GM19463 (cell line): ENCODE results near the gene FALEC.
A peak's percentile ranks its signal among the peaks of the same experiment; 100 is the strongest.
"Not testable (repeated sequence)": the region's sequence is repeated elsewhere in the genome, so short reads cannot be mapped to it uniquely, and the experiment has no call there.

ENCODE experiments used
- ATAC-seq: cut with Tn5 transposase; IDR thresholded peaks from one replicate; pipeline ENCODE4 v1.9.1; 2021; ENCODE audit warnings: mild to moderate bottlenecking, moderate library complexity; ENCODE audit not compliant: unreplicated experiment

Gene FALEC

DNA sequence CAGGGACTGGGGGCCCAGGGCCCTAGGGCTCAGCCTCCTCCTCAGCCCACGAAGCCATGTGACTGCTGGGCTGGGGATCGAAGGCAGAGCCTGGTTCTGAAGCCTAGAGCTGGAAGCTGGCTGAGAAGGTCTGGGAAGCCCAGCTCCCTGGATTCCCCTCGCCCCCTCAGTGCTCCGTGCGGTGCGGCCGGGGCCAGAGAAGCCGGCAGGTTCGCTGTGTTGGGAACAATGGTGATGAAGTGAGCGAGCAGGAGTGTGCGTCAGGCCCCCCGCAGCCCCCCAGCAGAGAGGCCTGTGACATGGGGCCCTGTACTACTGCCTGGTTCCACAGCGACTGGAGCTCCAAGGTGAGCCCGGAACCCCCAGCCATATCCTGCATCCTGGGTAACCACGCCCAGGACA is 42.8 kb downstream of the FALEC start:
- no peak for ATAC-seq

DNA sequence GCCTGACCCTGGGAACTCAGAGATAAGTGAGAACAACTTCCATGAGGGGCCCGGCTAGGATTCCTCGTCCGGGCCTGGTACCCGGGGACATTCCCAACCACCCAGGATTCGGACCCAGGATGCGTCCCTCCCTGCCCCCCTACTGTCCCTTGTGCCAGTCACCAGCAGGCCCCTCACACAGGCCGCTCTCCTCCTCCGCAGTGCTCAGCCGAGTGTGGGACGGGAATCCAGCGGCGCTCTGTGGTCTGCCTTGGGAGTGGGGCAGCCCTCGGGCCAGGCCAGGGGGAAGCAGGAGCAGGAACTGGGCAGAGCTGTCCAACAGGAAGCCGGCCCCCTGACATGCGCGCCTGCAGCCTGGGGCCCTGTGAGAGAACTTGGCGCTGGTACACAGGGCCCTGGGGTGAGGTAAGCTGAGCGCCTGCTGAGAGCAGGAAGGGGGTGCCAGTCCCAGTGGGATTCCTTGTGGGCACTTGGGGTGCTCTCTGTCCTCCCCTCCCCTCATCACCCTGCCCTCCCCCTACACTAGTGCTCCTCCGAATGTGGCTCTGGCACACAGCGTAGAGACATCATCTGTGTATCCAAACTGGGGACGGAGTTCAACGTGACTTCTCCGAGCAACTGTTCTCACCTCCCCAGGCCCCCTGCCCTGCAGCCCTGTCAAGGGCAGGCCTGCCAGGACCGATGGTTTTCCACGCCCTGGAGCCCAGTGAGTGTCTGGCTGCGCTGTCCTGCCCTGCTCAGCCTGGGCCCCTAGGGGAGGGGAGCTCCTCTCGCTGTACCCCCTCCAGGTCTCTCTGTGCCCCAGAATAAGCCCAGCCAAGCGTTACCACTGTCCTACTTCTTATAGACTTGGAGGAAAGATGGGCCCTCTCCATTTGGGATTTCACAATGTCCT is 43.5 kb downstream of the FALEC start:
- no peak for ATAC-seq

DNA sequence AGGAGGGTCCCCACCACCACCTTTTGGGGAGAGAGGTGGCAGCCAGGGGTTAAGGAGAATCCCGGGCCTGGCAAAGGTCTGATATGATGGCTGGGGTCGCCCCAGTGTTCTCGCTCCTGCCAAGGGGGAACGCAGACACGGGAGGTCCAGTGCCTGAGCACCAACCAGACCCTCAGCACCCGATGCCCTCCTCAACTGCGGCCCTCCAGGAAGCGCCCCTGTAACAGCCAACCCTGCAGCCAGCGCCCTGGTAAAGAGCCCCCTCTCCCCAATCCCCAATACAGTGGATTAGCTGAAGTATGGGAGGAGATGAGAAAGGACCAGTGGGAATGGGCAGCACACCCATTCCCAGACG is 44.1 kb downstream of the FALEC start:
- no peak for ATAC-seq

DNA sequence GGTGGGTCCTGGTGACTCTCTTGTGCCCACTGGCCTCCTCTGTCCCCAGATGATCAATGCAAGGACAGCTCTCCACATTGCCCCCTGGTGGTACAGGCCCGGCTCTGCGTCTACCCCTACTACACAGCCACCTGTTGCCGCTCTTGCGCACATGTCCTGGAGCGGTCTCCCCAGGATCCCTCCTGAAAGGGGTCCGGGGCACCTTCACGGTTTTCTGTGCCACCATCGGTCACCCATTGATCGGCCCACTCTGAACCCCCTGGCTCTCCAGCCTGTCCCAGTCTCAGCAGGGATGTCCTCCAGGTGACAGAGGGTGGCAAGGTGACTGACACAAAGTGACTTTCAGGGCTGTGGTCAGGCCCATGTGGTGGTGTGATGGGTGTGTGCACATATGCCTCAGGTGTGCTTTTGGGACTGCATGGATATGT is 44.5 kb downstream of the FALEC start:
- ATAC-seq, result no peak

DNA sequence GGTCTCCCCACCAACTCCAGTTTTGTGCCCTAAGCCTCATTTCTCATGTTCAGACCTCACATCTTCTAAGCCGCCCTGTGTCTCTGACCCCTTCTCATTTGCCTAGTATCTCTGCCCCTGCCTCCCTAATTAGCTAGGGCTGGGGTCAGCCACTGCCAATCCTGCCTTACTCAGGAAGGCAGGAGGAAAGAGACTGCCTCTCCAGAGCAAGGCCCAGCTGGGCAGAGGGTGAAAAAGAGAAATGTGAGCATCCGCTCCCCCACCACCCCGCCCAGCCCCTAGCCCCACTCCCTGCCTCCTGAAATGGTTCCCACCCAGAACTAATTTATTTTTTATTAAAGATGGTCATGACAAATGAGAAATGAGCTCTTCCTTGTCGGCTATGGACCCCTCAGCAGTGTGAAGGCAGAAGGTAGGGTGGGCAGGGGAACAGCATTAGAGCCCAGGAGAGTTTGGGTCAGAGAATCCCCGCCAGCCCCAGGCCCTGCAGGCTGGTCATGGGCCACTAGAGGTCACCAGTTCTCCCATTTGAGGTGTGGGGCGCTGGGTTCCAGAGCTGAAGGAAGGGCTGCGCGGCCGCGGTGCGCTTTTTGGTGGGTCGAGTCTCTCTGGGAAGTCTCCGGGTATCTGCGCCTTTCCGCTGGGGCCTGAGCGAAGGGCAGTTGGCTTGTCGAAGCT is 45.2 kb downstream of the FALEC start:
- no peak for ATAC-seq

DNA sequence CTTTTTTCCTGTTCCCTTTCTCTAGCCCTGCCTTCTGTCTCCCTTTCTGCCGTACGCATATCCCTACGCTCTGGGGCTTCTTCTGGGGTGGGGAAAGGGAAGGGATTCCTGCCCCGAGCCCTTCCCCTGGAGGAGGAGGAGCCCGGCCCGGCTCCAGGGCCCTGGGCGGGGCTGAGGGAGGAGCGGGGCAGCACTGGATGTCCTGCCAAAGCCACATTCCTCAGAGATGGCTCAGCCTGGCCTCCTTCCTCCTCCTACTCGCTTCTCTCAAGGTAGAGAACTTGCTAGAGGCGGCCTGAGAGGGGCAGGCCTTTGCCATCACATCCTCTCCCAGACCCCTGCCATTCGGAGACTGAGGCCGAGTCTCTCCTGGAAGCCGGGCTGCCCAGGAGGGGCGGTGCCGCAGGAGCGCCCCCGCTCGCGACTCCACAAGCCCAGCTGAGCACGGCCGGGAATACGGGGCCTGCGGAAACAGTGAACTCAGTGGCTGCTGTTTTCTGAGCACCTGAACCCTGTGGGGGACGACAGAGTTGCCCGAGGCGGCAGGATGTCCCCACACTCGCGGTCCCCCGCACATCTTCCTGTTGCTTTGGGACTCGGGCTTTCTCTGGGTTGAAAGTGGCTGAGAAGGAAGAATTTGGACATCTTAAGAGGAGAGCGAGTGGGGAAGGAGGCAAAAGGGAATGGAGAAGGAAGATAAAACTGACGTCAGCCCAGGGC is 45.9 kb downstream of the FALEC start:
- ATAC-seq, result no peak

DNA sequence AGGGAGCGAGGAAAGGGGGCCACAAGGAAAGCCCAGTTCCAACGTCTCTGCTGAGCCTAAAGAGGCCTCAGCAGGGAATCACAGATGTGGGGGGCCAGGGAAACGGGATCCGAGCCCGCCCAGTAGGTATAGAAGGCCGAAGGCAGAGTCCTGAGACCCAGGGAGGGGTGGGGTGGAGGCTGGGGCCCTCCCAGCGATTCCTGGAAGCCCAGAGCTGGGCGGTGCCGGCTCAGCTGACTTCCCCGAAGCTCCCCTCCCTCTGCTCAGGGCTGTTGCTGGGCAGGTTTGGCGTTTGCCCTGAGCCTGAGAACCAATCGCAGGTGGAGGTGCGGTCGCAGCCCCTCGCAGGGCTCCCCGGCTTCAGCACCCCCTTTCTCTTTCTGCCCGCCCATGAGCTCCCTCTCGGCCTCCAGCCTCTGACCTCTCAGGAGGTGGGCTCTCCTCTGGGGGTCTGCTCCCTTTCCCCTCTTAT is 46.5 kb downstream of the FALEC start:
- ATAC-seq, result peak; percentile 39

DNA sequence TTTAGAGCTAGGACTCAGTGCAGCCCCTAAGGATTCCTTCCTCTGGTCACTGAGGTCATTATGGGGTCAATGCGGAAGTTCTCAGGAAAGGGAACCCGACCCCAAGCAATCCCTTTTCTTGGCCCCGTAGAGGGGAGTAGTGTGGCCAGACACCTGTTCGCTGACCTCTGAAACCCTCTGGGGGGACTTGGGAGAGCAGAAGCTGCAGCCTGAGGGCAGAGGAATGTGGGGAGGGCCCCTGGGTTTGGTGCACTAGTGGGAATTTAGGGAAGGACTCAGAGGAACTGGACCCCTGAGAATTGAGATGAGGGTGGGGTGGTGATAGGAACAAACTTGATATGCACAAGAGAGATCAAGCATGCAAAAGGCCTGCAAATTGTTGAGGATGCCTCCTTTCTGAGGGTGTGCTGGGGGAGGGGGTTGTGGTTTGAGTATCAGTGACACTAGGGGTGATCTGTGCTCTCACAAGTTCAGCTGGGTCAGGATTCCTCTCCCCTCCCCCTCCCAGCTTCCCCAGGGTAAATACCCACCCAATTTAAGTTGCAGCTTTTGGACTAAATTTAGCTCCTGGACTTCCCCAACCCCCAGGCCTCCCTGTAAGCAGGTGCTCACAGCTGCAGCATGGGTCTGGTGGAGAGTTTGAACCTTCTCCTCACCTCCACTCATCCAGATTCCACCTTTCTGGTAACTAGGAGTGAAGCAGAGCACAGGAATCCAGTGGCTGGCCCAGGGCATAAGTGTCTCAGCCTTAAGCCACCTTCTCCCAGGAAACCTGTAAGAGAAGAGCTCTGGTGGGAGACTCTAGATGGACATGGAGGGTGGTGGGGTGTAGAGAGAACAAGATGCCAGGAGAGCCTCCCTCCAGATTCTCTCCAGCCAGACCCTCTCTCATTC is 47.1 kb downstream of the FALEC start:
- peak; percentile 35 for ATAC-seq

DNA sequence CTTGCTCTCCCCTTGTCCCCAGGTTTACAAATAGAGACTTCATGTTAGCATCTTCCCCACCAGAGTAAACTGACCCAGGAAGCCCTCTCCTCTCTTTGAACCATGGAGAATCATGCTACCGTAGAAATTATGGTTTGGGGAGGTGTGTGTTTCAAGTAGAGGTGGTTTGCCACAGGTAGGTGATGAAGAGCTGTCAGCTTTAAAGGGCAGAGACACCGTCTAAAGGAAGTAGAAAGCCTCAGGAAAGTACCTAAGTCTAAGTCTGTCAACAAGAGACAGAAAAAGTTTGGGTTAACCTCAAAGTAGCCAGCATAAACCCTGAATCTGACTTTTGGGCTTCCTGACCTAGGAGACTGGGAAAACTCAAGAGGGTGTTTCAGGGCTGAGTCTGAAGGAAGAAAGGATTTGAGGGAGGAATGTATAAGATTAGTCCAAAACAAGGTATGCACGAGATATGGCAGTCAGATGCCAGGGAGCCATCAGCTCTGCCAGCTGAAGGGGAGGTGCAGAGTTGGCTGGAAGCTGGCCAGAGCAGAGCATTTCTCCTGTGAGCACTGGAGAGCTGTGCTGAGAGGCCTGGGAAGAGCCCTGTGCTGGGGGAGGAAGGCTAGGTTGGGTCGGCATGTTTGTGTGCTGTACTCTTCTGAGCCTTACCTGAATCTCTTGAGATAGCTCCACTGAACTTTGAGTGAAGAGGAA is 47.9 kb downstream of the FALEC start:
- peak; percentile 16 for ATAC-seq

DNA sequence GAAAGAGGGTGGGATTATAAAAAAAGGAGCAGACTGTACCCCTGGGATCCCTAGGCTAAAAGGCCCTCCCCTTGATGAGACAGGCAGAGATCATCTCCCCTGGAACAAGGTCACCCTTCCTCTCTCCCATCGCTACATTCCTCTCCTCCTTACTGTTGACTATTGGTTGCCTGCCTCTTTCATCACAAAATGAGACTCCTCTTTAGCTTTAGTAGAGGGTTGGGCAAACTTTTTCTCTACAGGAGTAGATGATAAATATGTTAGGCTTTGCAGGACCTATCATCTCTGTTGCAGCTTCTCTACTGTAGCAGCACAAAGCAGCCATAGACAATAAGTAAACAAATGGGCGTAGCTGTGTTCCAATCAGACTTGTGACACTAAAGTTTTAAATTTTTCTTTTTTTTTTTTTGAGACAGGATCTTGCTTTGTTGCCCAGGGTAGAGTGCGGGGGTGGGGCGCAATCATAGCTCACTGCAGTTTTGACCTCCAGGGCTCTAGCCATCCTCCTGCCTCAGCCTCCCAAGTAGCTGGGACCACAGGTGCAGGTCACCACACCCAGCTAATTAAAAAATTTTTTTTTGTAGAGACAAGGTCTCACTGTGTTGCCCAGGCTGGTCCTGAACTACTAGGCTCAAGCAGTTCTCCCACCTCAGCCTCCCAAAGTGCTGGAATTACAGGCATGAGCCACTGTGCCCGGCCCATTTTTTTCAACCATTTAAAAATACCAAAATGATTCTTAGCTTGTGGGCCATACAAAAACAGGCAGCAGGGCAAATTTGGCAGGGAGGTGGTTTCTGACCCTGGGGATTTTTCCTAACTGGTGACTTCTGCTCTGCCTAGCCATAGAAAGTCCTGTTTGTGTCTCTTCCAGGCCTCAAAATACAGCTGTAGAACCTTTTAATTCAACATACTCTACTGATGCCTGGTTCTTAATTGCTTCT is 48.8 kb downstream of the FALEC start:
- no peak for ATAC-seq

DNA sequence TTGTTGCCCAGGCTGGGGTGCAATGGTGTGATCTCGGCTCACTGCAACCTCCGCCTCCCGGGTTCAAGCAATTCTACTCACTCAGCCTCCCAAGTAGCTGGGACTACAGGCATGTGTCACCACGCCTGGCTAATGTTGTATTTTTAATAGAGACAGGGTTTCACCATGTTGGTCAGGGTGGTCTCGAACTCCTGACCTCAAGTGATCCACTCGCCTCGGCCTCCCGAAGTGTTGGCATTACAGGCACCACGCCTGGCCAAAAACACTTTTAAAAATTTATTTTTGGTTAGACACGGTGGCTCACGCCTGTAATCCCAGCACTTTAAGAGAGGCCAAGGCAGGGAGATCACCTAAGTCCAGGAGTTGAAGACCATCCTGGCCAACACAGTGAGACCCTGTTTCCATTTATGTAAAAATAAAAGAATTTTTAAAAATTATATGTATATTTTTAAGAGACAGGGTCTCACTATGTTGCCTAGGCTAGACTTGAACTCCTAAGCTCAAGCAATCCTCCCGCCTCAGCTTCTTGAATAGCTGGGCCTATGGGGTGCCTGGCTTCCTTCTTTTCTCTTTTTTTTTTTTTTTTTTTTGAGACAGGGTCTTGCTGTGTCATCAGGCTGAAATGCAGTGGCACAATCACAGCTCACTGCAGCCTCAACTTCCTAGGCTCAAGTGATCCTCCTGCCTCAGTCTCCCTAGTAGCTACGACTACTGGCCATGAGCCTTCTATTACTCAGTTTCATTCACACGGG is 49.9 kb downstream of the FALEC start:
- ATAC-seq, result not testable (repeated sequence)

DNA sequence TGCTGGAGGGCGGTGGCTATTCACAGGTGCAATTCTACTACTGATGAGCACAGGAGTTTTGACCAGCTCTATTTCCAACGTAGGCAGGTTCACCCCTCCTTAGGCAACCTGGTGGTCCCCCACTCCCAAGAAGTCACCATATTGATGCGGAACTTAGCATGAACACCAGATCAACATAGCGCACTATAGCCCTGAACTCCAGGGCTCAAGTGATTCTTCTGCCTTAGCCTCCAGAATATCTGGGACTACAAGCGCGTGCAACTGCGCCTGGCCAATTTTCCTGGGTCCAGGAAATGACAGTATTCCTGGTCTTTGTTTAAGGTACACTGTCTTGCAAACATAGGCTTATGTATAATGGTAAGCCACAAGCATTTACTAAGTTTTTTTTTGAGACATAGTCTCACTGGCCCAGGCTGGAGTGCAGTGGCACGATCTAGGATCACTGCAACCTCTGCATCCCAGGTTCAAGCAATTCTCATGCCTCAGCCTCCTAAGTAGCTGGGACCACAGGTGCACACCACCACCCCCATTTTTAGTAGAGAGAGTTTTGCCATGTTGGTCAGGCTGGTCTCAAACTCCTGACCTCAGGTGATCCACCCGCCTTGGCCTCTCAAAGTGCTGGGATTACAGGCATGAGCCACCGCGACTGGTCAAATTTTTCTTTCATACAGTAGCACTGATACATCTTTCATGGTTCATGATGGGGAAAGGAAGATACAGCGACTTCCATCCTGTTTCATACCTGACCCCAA is 51.2 kb downstream of the FALEC start:
- ATAC-seq, result no peak

DNA sequence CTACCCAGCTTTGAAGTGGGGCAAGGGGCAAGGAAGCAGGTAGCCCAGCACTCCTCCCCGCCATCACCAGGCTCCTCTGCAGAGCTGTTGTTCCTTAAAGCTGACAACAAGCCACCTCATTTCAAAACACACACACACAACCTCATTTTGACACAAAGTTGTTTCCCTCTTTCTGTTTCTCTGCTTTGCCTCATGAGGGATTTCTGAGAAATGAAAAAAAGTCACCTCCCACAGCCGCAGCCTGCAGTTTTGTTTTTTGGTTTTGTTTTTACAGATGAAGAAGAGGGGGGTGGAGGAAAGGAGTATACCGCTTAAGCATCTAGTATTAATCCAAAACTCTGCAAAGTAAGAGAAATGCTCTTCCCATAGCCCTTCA is 51.8 kb downstream of the FALEC start:
- peak; percentile 25 for ATAC-seq

DNA sequence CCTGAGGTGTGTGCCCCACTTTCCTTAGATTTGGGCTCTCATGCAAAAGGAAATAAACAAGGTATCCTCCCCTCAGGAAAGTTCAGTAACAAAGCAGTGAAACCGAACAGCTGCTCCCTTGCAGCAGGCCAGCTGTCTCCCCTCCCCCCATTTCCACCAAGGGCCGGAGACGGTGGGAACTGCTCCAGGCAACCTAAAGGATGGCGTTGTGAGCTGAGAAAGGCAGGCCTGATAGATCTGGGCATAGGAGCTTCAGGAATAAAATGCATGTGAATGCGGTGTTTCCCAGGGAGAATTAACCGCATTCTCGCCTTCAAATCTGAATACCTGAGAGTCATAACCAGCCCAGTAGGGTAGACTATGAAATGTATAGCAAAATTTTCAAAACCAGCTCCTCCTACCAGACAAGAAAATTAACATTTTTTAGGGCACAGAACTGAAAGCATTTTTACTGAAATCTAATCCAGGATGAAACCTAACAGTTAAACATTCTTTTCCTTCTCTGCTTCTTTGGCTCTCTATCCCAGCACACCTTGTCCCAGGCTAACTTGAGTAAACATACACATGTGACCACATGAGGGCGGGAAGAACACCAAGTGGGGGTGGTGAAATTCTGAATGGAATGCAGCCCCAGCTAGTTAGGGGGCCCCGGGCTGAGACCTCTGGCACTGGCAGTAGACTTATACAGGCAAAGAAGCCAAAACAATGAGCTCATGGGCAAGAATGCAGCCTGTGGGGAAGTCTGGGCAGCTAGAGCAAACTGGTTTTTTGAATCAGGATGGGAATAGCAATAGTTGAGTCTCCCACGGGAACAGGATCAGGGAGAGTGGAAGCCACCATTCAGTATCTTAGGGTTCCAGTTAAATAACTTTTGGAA is 52.4 kb downstream of the FALEC start:
- peak; percentile 6 for ATAC-seq

DNA sequence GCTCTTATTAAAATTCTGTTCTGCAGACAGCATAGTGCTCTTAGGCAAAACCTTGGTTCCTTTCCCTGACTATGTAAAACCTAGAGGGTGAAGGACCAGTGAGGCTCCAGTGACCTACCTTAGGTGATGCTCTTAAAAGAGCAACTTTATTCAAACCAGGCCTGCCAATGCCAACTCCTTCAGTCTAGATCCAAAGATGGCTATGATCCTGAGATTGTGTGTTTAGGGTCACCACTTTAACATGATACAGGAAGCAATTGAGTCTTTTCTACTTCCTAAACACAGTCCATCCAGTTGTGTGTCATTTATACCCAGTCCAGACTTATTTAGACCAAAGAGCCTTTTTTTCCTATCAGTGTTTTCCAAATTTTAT is 53.0 kb downstream of the FALEC start:
- no peak for ATAC-seq

DNA sequence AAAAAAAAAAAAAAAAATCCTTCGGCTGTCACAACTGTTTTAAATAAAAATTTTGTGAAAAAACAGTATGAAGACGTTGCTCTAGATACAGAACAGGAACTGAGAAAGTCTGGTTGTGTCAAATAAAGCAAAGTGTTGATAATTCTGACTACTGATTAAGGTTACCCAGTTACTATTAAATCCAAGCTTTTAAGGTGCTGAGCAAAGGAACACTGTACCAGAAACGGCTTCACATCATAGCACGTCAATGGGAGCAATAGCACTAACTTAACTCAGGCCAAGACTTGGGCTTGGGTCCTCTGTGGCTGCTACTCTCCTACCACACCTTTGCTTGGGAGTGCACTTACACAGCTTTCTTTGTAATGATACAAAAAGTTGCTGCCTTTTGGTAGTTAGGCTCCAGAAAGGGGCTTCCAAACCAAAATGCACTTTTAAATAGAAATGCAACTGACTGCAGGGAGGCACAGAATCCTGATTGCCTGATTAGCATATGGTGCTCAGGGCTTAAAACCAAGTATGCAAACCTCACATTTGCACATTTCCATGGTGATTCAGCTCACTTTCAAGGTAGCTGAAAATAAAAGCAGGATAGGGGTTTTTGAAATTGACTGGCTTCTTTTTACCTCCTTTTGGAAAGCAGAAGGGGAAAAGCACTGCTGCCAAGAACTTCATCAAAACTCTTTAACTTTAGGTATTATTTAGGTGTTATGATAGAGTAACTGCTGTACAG is 57.5 kb downstream of the FALEC start:
- ATAC-seq, result no peak
